KBM-7 (cell line): ENCODE data around the gene ADAMTSL3.

ENCODE experiments used
- DNase-seq: peaks from one replicate; pipeline ENCODE4 v3.0.0-alpha.2; 2015
- in situ Hi-C: fragments of 300-500 bp; cut with MboI; formaldehyde crosslinking; loops from 2 replicates; pipeline ENCODE4 v1.14.3; 2020; ENCODE audit warnings: low sequenced_read_pairs, low pct_unique_long_range_greater_than_20kb, mixed read lengths

The ADAMTSL3 gene

DNA sequence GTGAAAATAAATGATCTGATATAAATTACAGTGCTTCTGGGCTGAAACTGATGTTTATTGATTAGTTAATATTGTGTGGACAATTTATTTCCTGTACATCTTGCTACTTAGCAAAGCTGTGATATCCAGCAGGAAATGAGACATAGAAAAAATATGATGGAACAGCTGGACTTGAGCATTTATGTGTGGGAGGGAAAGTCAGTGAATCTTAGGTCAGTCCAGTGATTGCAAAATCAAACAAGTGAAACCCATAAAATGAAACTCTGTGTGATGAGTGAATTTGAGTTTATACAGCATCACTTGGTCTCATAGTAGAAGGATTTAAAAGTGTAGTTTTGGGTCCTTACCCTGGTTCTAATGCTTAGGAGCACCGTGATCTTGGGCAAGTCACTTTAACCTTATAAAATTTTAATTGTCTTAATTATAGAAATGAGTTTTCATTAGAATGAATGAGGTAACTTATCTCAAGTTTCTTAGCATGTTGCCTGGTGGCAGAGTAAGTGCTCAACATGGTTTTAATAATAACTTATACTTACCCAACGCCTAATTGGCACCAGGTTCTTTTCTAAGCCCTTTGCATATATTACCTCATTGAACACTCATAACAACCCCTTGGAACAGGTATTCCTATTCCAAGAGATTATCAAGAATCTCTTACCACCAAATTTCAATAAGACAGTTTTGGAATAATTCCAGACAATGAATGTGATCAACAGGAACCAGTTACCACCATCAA, 194.6 kb downstream of the ADAMTSL3 start:
- in situ Hi-C loops = no loop called here
- no peak for DNase-seq

DNA sequence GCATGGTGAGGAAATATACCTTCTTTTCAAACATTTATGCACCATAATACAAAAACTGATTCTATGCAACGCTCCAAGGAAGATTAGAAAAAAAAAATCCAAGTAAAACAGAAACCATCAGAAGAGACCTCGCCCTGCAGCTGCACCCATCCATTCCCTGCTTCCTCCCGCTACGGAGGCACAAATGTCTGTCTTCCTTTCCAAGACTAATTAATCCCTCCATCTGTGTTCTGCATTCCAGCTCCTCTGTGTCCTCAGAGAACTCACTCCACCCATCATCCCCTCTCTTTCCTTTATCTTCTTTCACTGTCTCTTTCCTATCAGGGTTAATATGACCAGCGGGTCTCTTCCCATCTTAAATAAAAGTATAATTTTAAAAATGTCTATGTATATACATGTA, 196.1 kb downstream of the ADAMTSL3 start:
- DNase-seq = no peak
- in situ Hi-C loops = no loop called here

DNA sequence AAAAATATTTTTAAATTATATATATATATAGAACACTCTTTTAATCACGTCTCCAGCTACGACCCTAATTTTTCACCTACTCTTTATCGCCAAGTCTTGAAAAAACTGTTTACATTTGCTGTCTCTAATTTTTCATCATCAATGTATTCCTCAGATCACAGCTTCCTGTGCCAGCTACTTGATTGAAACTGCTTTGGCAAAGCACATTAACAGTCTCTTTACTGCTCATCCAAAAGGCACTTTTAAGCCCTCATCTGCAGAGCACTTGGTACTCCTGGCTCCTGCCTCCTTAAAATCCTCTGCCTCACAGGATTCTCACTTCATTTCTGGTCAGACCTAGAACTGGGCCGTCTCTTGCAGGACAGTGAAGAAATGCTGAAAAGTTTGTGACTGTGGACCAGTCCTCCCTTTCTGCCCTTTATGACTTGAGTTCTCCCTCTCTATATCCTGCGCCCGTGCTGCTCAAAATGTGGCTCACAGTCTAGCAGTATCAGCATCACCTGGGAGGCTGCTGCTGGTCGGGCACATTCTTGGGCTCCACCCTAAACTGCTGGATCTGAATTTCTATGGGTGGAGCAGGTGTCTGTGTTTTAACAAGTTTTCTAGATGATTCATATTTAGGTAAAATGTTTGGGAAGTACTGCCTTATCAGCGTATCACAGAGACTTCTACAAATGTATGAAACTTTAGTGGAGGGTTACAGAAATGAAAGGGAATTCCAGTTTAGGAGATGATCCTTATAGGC, 196.8 kb downstream of the ADAMTSL3 start:
- in situ Hi-C loops = no loop called here
- DNase-seq = no peak

DNA sequence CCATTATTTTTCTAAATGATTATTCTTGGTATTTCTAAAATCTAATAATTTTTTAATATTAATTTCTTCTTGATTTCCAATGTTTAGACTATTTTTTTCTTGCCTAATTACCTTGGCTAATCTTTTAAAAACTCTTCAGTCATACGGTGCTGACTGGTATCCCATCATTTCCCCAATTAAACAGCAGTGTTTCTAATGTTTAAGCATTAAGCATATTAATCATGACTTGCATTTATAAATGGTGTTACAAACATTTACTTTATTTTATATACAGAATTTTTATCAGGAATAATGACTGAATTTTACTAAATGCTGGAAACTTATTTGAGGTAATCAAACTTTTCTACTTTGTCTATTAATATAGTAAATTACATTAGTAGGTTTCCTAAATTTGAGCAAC, 199.3 kb downstream of the ADAMTSL3 start:
- no peak for DNase-seq
- in situ Hi-C loops = no loop called here

DNA sequence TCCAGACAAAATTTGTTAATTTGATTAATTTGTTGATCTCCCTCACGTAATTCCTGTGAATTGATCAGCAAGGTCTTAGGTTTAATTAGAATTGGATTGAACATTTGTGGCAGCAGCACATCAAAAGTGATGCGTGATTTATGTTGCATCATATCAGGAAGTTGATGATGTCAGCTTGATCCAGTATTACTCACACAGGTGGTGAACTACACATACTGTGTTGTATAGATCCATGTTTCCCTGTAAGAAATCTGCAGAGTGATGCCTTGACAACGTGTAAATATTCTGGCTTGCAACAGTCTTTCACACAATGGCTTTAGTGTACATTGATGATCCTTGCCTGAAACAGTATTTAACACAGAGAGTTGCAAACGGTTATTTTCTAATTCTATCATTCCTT, 200.4 kb downstream of the ADAMTSL3 start:
- in situ Hi-C loops = no loop called here
- DNase-seq = no peak

- no peak for DNase-seq
- in situ Hi-C loops = no loop called here
These were observed 201.2 kb downstream of the ADAMTSL3 start for GRCh38 chr15:83854950-83855707.

- in situ Hi-C loops = no loop called here
These were observed 202.0 kb downstream of the ADAMTSL3 start for GRCh38 chr15:83855956-83856355.

GRCh38 chr15:83858820-83859505, 205.0 kb downstream of the ADAMTSL3 start:
- in situ Hi-C loops = no loop called here
- no peak for DNase-seq

More at GRCh38 chr15:83855956-83856355, 202.0 kb downstream of the ADAMTSL3 start:
- DNase-seq = no peak

GRCh38 chr15:83866692-83867091, 212.8 kb downstream of the ADAMTSL3 start:
- in situ Hi-C loops = no loop called here
- no peak for DNase-seq

DNA sequence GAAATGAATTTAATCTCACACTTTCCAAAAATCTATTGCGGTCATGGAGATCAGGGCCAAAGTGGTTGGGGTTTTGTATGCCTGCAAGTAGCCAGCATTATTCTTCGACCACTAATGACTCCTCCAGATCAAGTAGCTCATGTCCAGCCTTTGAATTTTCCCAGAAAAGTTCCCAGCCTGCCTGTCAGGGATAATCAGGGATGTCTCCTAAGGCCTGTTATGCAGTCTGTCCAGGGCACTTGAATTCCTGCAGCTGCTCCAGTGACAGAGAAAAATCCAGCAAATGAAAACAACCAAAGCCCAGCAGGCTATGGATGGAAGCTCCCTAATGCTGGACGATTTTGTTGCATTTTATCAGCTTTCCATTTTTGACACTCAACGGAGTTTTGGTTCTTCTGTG, 215.4 kb downstream of the ADAMTSL3 start:
- in situ Hi-C loops = no loop called here
- DNase-seq = no peak

- in situ Hi-C loops = no loop called here
- no peak for DNase-seq
These were observed 218.1 kb downstream of the ADAMTSL3 start for GRCh38 chr15:83871808-83872559.

- no peak for DNase-seq
- in situ Hi-C loops = no loop called here
These were observed 220.0 kb downstream of the ADAMTSL3 start for GRCh38 chr15:83873966-83874365.

GRCh38 chr15:83880529-83880928, 226.6 kb downstream of the ADAMTSL3 start:
- DNase-seq = no peak

DNA sequence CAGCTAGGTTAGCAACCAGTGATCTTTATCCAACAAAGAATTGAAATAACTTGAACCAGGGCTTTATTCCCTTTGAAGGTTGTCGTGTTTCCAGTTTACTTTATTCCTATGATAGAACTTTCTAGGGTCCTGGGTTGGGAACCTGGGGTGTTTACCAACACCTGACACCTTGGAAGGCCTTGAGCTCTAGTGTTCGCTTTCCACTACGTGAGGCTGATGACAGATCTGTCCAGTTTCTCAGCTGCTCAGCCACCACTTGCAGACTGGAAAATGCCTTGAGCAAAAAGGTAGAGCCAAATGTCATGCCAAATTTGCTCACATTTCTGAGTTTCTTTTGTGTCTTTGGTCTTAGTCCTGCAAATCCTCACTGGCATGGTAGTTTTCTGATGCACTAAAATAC, 227.2 kb downstream of the ADAMTSL3 start:
- in situ Hi-C loops = no loop called here
- no peak for DNase-seq

More at GRCh38 chr15:83880529-83880928, 226.6 kb downstream of the ADAMTSL3 start:
- in situ Hi-C loops = no loop called here

GRCh38 chr15:83886321-83886720, 232.4 kb downstream of the ADAMTSL3 start:
- in situ Hi-C loops = no loop called here
- DNase-seq = no peak

DNA sequence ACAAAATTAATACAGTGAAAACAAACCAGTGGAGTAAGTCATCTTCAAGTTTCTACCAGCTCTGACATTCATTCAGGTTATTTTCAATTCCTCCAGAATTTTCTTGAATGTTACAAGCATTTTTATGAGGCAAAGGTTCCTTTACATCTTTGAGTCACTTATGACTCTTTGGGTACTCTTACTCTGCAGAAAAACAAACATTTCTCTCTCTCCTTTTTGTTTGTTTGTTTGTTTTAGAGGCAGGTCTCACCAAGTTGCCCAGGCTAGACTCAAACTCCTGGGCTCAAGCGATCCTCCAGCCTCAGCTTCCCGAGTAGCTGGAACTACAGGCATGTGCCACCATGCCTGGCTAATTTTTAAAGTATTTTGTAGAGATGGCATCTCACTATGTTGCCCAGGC, 233.5 kb downstream of the ADAMTSL3 start:
- in situ Hi-C loops = no loop called here
- DNase-seq = no peak

DNA sequence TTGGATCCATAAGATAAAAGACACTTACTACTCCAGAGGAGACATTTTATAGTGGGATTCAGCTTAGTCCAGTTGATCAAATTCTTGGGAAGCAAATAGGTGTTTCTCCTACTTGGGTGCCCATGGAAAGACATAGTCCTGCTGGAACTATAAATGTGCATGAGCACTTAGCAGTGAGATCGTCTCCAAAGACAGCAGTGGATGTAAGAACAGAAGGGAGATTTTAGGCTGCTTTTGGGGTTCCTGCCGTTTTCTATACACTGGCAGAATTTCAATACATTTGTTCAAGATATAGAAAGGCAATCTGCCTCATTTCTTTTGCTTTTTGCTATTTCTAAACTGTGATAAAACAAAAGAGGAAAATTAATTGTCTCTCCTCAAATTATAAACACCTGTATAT, 234.0 kb downstream of the ADAMTSL3 start:
- in situ Hi-C loops = no loop called here
- no peak for DNase-seq

- no peak for DNase-seq
- in situ Hi-C loops = no loop called here
These were observed 236.1 kb downstream of the ADAMTSL3 start for GRCh38 chr15:83889995-83890394.

DNA sequence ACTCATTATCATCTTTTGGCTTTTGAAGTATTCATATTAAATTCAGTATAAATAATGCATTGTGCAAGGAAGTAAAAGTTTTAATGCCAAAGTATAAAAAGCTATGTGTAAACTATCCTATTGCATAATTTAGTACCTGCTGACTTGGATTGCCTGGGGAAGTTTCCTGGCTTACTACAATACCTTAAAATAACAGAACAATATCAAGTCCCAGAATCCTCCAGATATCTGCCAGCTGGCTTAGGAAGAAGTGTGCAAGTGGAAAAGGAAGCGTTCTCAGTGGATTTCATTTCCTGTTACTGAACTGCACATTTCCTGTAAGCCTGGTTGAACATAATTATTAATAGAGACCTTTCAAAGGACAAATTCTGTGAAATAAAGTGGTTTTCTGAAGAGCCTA, 236.7 kb downstream of the ADAMTSL3 start:
- in situ Hi-C loops = no loop called here
- DNase-seq = no peak
